GM12865 (cell line): Measurements from ENCODE around the gene SCRG1.

Experiments
- DNase-seq: peaks from one replicate; pipeline ENCODE4 v3.0.0; 2010; ENCODE audit warnings: low read depth
- H3K4me3 ChIP-seq: 2 replicates; pipeline ENCODE4 v1.5.1; 2011; ENCODE audit warnings: mild to moderate bottlenecking, low read depth, low read length, control low read depth
- CTCF ChIP-seq: IDR thresholded peaks from 2 replicates; pipeline ENCODE4 v1.5.1; 2011; ENCODE audit warnings: low read length, control low read depth, low read depth, inconsistent platforms; ENCODE audit not compliant: insufficient read depth; ENCODE audit errors: missing control alignments

Gene SCRG1

GRCh38 chr4:173360587-173361221, 38.2 kb downstream of the SCRG1 start:
- no peak for TF ChIP-seq CTCF
- H3K4me3 ChIP-seq, result no peak overlapping the region
- no peak for DNase-seq

- no peak for DNase-seq
- no peak overlapping the region for H3K4me3 ChIP-seq
- no peak for TF ChIP-seq CTCF
These were observed 41.0 kb downstream of the SCRG1 start for GRCh38 chr4:173357939-173358338.

GRCh38 chr4:173347467-173347866, 51.4 kb downstream of the SCRG1 start:
- TF ChIP-seq CTCF, result no peak
- no peak for DNase-seq
- no peak overlapping the region for H3K4me3 ChIP-seq

- H3K4me3 ChIP-seq, result no peak overlapping the region
- no peak for DNase-seq
- no peak for TF ChIP-seq CTCF
These were observed 52.8 kb downstream of the SCRG1 start for GRCh38 chr4:173346074-173346473.

GRCh38 chr4:173345648-173346047, 53.3 kb downstream of the SCRG1 start:
- H3K4me3 ChIP-seq, result no peak overlapping the region
- no peak for DNase-seq

GRCh38 chr4:173343832-173344397, 55.0 kb downstream of the SCRG1 start:
- no peak overlapping the region for H3K4me3 ChIP-seq
- DNase-seq, result no peak
- no peak for TF ChIP-seq CTCF

More at GRCh38 chr4:173345648-173346047, 53.3 kb downstream of the SCRG1 start:
- TF ChIP-seq CTCF, result no peak

- no peak for DNase-seq
- no peak overlapping the region for H3K4me3 ChIP-seq
- no peak for TF ChIP-seq CTCF
These were observed 61.5 kb downstream of the SCRG1 start for GRCh38 chr4:173337463-173337862.
